ENCODE measurements around the gene STK24.

- TF ChIP-seq CTCF (IDR thresholded peaks at IDR 0.05) (no peak), POLR2A (IDR thresholded peaks at IDR 0.05) (no peak), EP300 (IDR thresholded peaks at IDR 0.05) (no peak)
Measured at GRCh38 chr13:98505217-98505616, 71.7 kb downstream of the STK24 start.

Data from tibial nerve (tissue), 4 donors.